ENCODE data around the gene EREG. TPM values are rescaled to one million over a fixed set of nuclear protein-coding genes. Genes with fewer than 3 reads are reported as not detected.
"Not testable (repeated sequence)": the region's sequence is repeated elsewhere in the genome, so short reads cannot be mapped to it uniquely, and the experiment has no call there.

EREG gene
- total RNA-seq, 1 donor from 2014 or later, result 31.1 TPM

DNA sequence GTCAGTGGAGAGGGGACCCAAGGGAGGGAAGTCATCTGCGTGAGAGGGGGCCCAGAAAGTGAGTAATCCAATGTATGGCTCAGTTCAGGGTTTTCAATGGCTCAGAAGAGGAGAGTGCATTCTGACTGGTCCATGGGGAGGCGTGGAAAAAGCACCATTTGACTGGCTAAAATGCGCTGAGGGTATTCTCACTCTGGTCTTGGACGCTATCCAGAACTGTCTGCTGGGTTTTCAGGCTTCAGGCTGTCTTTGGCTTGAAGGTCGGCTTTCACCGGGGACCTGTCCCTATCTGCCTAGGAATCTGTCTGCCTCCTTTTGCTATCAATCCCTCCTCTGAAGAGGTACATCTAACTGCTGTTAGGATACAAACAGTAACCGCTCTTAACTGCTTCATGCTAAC, 30.3 kb upstream of the EREG start:
- no peak overlapping the region for H3K4me3 ChIP-seq (ENCODE audit: low read depth, low read length)
- H3K36me3 ChIP-seq (ENCODE audit: control insufficient read depth, insufficient read depth, low read length), result no peaks in the 10 kb centered on the region
- FAIRE-seq, result no peak
- no peaks in the 10 kb centered on the region for H3K27me3 ChIP-seq (ENCODE audit: control insufficient read depth, insufficient read depth, low read length)
- no peak for DNase-seq (ENCODE audit: low read depth)
- TF ChIP-seq, protein P1, sequence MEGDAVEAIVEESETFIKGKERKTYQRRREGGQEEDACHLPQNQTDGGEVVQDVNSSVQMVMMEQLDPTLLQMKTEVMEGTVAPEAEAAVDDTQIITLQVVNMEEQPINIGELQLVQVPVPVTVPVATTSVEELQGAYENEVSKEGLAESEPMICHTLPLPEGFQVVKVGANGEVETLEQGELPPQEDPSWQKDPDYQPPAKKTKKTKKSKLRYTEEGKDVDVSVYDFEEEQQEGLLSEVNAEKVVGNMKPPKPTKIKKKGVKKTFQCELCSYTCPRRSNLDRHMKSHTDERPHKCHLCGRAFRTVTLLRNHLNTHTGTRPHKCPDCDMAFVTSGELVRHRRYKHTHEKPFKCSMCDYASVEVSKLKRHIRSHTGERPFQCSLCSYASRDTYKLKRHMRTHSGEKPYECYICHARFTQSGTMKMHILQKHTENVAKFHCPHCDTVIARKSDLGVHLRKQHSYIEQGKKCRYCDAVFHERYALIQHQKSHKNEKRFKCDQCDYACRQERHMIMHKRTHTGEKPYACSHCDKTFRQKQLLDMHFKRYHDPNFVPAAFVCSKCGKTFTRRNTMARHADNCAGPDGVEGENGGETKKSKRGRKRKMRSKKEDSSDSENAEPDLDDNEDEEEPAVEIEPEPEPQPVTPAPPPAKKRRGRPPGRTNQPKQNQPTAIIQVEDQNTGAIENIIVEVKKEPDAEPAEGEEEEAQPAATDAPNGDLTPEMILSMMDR (IDR thresholded peaks at IDR 0.05; ENCODE audit: insufficient read depth, low read length, severe bottlenecking), result no peak

DNA sequence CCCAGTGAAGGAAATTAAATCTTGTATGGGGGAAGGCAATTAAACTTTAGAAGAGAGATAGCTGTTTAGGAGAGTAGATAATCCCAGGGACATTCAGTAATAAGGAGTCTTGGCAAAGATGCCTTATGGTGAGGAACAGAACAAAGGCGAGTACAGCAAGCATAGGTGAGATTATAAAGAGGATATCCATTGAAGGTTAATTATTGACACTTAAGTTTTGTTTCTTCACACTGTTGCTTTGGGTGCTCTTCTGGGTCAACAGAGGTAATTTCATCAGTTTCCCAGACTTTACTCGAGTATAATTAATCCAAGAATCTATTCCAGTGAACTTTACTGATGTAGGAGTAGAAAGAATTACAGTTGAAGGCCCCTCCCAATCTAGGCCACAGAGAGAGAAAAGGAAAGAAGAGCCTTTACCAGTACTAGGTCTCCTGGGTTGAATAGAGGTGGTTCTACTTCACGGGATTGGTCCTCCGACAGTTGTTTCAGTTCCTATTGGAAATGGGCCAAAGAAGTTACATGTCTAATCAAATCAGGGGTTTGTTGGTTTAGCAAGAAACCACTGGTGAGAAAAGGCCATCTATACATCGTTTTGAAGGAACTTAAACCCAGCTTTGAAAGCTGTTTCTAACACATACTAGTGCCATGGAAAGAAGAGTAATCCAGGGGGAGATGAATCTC, 29.5 kb upstream of the EREG start:
- no peak for FAIRE-seq

GRCh38 chr4:74338792-74339333, 26.1 kb upstream of the EREG start:
- no peak overlapping the region for H3K4me3 ChIP-seq (ENCODE audit: low read depth, low read length)
- TF ChIP-seq, protein P1 (IDR thresholded peaks at IDR 0.05; ENCODE audit: insufficient read depth, low read length, severe bottlenecking), result no peak
- no peaks in the 10 kb centered on the region for H3K36me3 ChIP-seq (ENCODE audit: control insufficient read depth, insufficient read depth, low read length)
- H3K27me3 ChIP-seq (ENCODE audit: control insufficient read depth, insufficient read depth, low read length), result no peaks in the 10 kb centered on the region
- DNase-seq (ENCODE audit: low read depth), result no peak
- FAIRE-seq, result no peak

More for the DNA sequence above, 29.5 kb upstream of the EREG start:
- H3K36me3 ChIP-seq (ENCODE audit: control insufficient read depth, insufficient read depth, low read length), result no peaks in the 10 kb centered on the region
- H3K27me3 ChIP-seq (ENCODE audit: control insufficient read depth, insufficient read depth, low read length), result no peaks in the 10 kb centered on the region
- DNase-seq (ENCODE audit: low read depth), result no peak
- no peak overlapping the region for H3K4me3 ChIP-seq (ENCODE audit: low read depth, low read length)
- TF ChIP-seq, protein P1 (IDR thresholded peaks at IDR 0.05; ENCODE audit: insufficient read depth, low read length, severe bottlenecking), result no peak

DNA sequence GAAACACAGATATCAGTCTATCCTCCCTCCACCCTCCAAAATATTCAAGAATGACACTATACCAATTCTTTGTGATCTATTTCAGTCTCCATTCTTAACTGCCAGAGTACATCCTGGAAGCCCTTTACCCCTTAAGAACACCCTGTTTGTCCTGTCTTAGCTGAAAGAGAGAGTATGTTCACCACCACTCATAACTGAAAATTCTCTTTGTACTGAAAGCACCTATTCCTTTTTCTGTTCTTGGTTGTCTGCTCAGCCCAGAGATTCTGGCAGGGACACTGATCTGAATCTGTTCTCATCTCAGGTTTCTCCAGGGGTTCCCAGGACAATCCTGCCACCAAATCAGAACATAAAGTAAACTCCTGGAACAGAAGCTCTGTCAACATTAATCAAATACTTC, 25.4 kb upstream of the EREG start:
- Histone ChIP-seq H3K36me3 (ENCODE audit: control insufficient read depth, insufficient read depth, low read length) (no peaks in the 10 kb centered on the region), H3K4me3 (ENCODE audit: low read depth, low read length) (no peak overlapping the region), H3K27me3 (ENCODE audit: control insufficient read depth, insufficient read depth, low read length) (no peaks in the 10 kb centered on the region)
- no peak for DNase-seq (ENCODE audit: low read depth)
- no peak for FAIRE-seq
- TF ChIP-seq, protein P1 (IDR thresholded peaks at IDR 0.05; ENCODE audit: insufficient read depth, low read length, severe bottlenecking), result no peak

DNA sequence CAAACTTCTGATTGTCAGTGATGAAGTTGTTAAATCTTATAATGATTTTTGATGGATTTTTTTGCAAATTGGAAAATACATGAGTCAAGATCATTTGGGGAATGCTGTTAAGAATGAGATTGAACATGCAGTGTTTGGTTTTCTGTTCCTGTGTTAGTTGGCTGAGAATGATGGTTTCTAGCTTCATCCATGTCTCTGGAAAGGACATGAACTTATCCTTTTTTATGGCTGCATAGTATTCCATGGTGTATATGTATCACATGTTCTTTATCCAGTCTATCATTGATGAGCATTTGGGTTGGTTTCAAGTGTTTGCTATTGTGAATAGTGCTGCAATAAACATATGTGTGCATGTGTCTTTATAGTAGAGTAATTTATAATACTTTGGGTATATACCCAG, 24.5 kb upstream of the EREG start:
- H3K4me3 ChIP-seq (ENCODE audit: low read depth, low read length); H3K36me3 ChIP-seq (ENCODE audit: control insufficient read depth, insufficient read depth, low read length); DNase-seq (ENCODE audit: low read depth); FAIRE-seq; H3K27me3 ChIP-seq (ENCODE audit: control insufficient read depth, insufficient read depth, low read length): not testable (repeated sequence)

DNA sequence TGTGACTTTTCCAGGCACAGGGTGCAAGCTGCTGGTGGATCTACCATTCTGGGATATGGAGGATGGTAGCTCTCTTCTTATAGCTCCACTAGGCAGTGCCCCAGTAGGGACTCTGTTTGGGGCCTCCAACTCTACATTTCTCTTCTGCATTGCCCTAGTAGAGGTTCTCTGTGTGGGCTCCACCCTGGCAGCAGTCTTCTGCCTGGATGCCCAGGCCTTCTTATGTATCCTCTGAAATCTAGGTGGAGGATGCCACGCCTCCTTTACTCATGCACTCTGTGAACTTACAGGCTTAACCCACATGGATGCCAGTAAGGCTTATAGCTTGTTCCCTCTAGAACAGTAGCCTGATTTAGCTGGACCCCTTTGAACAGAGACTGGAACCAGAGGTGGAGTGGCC, 20.9 kb upstream of the EREG start:
- FAIRE-seq (peak; percentile 62), DNase-seq (ENCODE audit: low read depth) (no peak)
- TF ChIP-seq, protein P1 (IDR thresholded peaks at IDR 0.05; ENCODE audit: insufficient read depth, low read length, severe bottlenecking), result no peak
- no peaks in the 10 kb centered on the region for H3K27me3 ChIP-seq (ENCODE audit: control insufficient read depth, insufficient read depth, low read length)
- no peaks in the 10 kb centered on the region for H3K36me3 ChIP-seq (ENCODE audit: control insufficient read depth, insufficient read depth, low read length)
- H3K4me3 ChIP-seq (ENCODE audit: low read depth, low read length), result no peak overlapping the region

All from bronchial epithelial cell (primary cell).